Choroid plexus epithelial cell (primary cell): ENCODE results near the gene MAP4K4.

Experiments
- DNase-seq: peaks from one replicate; pipeline ENCODE4 v3.0.0-alpha.2; 2010; ENCODE audit warnings: low read depth
- H3K4me3 ChIP-seq: 2 replicates; pipeline ENCODE4 v1.5.1; 2011; ENCODE audit warnings: low read depth, mild to moderate bottlenecking, control low read depth, low read length, moderate library complexity
- TF ChIP-seq, protein P1 (sequence below): conservative IDR thresholded peaks from 2 replicates; pipeline ENCODE4 v1.5.1; 2011; ENCODE audit warnings: low read depth, mild to moderate bottlenecking, control low read depth, inconsistent platforms, low read length, moderate library complexity

The MAP4K4 gene

DNA sequence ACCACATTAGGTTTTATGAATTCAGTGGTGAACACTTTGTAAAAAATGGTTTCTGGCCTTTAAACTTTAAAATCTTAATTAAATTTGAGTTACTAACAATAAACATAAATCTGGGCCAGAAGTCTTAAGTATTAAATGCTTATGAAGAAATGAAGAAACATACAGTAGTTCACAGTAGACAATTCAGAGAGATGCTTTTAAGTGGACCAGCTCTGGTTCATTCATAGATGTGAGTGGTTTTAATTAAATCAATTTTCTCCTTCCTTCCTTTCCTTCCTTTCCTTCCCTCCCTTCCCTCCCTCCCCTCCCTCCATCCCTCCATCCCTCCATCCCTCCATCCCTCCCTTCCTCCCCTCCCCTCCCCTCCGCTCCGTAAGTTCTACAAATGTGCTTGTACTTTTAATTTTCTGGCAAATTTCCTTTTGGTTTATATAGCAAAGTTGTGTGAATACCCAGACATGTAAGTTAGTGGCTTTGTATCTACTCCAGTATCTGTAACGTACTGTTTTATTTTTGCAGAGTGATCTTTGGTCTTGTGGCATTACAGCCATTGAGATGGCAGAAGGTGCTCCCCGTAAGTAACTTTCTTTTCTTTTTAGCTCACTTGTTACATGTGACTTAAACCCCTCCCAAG is 136.5 kb downstream of the MAP4K4 start:
- TF ChIP-seq, protein P1, sequence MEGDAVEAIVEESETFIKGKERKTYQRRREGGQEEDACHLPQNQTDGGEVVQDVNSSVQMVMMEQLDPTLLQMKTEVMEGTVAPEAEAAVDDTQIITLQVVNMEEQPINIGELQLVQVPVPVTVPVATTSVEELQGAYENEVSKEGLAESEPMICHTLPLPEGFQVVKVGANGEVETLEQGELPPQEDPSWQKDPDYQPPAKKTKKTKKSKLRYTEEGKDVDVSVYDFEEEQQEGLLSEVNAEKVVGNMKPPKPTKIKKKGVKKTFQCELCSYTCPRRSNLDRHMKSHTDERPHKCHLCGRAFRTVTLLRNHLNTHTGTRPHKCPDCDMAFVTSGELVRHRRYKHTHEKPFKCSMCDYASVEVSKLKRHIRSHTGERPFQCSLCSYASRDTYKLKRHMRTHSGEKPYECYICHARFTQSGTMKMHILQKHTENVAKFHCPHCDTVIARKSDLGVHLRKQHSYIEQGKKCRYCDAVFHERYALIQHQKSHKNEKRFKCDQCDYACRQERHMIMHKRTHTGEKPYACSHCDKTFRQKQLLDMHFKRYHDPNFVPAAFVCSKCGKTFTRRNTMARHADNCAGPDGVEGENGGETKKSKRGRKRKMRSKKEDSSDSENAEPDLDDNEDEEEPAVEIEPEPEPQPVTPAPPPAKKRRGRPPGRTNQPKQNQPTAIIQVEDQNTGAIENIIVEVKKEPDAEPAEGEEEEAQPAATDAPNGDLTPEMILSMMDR: no peak
- no peak for DNase-seq
- no peak overlapping the region for H3K4me3 ChIP-seq

DNA sequence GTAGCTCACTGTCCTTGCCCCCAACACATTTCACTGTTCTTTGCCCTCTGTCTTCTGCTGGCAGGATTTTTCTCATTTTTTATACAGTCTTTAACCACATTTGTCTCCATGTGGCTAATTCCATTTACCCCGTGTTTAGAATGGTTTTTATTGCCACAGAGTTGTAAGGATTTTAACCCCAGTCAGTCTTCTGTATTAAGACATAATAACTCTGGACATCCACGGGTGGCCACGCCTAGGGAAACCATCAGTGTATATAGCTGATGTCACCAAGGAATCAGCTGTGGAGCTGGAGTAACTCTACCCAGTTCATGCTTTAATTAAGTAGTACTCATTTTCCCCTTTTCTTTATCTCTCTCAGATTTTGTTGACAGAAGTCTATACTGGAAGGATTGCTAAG is 139.8 kb downstream of the MAP4K4 start:
- H3K4me3 ChIP-seq: no peak overlapping the region
- DNase-seq: peak; percentile 27
- TF ChIP-seq, protein P1: no peak

DNA sequence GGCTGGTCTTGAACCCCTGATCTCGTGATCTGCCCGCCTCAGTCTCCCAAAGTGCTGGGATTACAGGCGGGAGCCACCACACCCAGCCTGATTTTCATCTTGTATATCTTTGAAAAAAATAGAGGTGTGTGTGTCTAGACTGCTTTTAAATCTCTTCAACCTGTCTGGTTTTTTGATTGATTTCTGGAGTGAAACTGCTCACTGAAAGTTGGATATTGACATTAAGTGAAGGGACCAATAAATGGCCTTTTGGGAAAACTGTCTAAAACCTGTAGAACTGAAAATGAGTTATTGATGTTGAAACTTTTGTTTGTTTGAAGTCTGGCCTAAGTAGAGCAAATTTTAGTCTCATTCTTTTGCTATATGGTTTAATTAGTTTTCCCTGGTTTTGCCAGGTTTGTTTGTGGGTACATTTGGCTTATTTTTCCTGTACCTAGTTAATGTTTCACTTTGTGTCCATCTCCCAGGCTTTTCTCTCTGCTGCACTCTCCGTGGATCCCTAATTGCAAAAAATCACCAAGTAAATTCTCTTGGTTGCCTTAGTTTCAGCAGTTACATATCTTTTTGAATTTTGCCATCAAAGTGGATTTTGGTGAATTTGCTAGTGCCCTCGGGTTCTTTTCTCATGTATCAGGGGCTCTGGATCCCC is 144.3 kb downstream of the MAP4K4 start:
- TF ChIP-seq, protein P1: no peak
- no peak for DNase-seq
- no peak overlapping the region for H3K4me3 ChIP-seq

DNA sequence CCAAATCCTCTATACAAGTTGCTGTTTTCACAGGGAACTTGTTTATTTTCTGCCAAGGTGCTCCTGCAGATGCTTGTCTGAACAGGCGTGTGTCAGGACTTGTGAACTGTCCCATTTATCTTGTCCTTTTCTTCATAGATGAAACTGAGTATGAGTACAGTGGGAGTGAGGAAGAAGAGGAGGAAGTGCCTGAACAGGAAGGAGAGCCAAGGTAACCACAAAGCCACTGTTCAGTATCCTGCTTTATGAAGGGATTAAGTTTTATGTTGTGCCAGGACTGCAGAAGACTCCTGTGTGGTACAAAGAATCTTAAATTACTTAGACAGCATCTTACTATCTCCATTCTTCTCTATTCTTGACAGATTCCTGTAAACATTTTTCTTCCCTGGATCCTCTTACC is 145.0 kb downstream of the MAP4K4 start:
- no peak for DNase-seq

DNA sequence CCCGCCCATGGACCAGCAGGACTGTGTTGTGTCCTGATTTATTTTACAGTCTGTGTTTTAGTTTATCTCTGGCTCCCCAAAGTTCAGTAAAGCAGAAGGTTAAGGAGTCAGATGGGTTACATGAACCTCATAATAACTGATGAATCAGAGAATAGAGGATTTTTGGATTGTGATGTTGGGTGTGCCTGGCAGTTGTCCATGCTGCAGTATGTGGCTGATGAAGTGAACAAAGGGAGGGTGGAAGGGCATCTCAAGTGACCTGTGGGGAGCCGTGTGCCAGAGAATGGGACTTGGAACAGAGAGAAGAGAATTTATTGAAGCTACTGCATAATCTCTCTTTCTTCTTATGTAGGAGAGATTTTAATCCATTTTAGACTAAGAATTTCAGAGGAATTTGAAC is 145.5 kb downstream of the MAP4K4 start:
- TF ChIP-seq, protein P1: no peak
- H3K4me3 ChIP-seq: no peak overlapping the region
- no peak for DNase-seq

More for the DNA sequence above, 145.0 kb downstream of the MAP4K4 start:
- H3K4me3 ChIP-seq: no peak overlapping the region
- TF ChIP-seq, protein P1: no peak

DNA sequence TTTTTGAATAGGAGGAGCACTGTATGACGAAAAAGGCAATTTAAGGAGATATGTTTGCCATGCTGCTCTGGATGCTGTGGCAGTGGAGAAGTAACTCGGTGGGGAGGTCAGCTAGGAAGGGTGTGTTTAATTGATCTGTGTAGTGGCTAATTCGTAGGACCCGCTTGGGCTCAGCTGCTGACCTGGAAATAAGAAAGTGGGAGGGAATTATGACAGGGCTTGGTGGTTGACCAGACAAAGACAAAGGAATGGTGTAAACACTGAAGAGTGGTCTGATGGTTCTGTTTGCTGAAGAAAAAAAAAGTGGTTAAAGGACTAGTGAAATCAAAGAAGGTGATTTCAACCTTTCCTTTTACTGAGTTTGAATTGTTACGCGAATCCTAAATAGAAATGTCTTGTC is 146.0 kb downstream of the MAP4K4 start:
- H3K4me3 ChIP-seq: no peak overlapping the region
- TF ChIP-seq, protein P1: no peak
- no peak for DNase-seq
